Measurements from ENCODE around the gene ARHGEF38.

ARHGEF38 gene

DNA sequence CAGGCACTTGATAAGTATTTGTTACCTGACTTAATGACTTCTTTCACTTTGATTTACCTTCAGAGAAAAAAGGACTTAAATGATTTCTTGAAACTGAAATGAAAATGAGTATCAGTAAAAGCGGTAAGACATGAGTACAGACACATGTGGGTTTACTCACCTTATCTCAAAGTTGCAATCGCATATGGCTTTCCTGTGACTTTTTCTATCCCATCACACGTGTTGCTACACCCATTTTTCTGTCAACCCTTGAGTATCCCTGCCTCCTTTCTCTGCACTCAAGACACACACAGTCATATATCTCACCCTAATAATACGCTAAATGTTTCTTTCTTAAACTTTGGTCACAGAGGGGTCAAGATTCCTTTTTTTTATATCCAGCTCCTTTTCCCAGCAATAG lies 11.0 kb upstream of the ARHGEF38 start:
- 78 to 89% methylated on average over 2 to 4 of the region's 4 CpGs for WGBS, 2 experiments (ENCODE audit: insufficient coverage in 2 of 2)
- H3K27ac ChIP-seq (ENCODE audit: low read depth, low read length, severe bottlenecking), result no peak overlapping the region
- H3K9me3 ChIP-seq (ENCODE audit: control insufficient read depth, low read length), result no peaks in the 10 kb centered on the region
- H3K4me3 ChIP-seq (ENCODE audit: extremely low read depth, insufficient read depth, low read length, poor library complexity, severe bottlenecking), result no peak overlapping the region
- no peaks in the 10 kb centered on the region for H3K4me1 ChIP-seq (ENCODE audit: control insufficient read depth, insufficient read depth, low read length, poor library complexity, severe bottlenecking)
- H3K36me3 ChIP-seq (ENCODE audit: control insufficient read depth, insufficient read depth, low read length), result no peaks in the 10 kb centered on the region

DNA sequence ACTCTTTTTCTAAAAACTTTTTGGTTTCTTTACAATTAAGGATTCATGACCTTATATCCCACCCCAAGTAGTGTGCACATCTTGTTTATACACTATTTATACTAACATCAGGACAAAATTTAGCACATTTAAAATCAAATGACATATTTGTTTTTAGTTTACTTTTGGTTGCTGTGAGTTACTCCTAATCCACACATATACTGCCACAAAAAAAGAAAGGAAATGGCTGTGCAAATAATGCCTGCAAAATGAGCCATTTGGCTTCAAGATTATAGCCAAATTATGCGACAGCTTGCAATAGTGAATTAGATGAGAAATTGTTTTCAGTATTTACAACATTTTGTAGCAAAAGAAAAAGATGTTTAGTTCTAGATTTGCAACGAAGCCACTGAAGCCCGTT lies 10.4 kb upstream of the ARHGEF38 start:
- Histone ChIP-seq H3K27ac (ENCODE audit: low read depth, low read length, severe bottlenecking) (no peak overlapping the region), H3K4me3 (ENCODE audit: extremely low read depth, insufficient read depth, low read length, poor library complexity, severe bottlenecking) (no peak overlapping the region), H3K9me3 (ENCODE audit: control insufficient read depth, low read length) (no peaks in the 10 kb centered on the region), H3K36me3 (ENCODE audit: control insufficient read depth, insufficient read depth, low read length) (no peaks in the 10 kb centered on the region), H3K4me1 (ENCODE audit: control insufficient read depth, insufficient read depth, low read length, poor library complexity, severe bottlenecking) (no peaks in the 10 kb centered on the region)
- 100% methylated on average over 1 of the region's 3 CpGs; no CpG with 5 or more reads in 1 of the 2 experiments for WGBS, 2 experiments (ENCODE audit: insufficient coverage in 2 of 2)

DNA sequence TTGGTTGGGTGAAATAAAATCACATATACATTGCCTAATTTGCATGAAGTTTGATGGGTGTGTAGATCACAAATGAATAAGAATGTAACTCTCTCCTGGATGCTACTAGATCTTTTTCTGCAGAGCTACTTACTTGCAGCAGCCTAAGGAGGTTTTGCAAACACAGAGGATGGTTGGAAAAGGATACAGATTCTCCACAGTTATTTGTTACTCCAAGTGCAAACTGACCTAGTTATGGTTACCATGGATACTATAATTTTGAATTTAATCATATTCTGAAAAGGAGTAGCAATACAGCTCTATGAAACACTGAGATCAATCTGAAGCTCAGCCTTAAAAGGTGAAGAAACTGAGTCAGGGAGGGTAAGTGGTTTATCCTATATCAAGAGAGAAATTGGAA lies 9.1 kb upstream of the ARHGEF38 start:
- no peaks in the 10 kb centered on the region for H3K9me3 ChIP-seq (ENCODE audit: control insufficient read depth, low read length)
- peaks cover 1% of the 10 kb centered on the region for H3K4me1 ChIP-seq (ENCODE audit: control insufficient read depth, insufficient read depth, low read length, poor library complexity, severe bottlenecking)
- H3K27ac ChIP-seq (ENCODE audit: low read depth, low read length, severe bottlenecking), result no peak overlapping the region
- no peak overlapping the region for H3K4me3 ChIP-seq (ENCODE audit: extremely low read depth, insufficient read depth, low read length, poor library complexity, severe bottlenecking)
- H3K36me3 ChIP-seq (ENCODE audit: control insufficient read depth, insufficient read depth, low read length), result no peaks in the 10 kb centered on the region

DNA sequence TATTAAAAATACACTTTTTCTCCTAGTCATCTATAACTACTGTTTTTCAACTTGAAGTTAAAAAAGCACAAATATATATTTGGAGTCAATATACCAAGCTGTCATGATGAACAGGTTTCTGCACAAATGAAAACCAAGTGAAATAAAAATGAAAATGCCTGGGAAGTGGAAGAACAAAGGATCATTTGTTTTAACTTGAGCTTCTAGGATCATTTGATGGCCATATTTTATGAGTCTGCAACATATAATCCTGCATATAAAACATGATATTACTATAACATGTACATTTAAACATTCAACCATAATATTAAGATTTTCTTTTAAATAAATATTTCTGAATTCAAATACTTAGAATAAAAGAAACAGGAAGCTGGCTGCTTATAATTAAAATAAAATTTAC lies 8.5 kb upstream of the ARHGEF38 start:
- Histone ChIP-seq H3K4me1 (ENCODE audit: control insufficient read depth, insufficient read depth, low read length, poor library complexity, severe bottlenecking) (peaks cover 7% of the 10 kb centered on the region), H3K27ac (ENCODE audit: low read depth, low read length, severe bottlenecking) (no peak overlapping the region), H3K4me3 (ENCODE audit: extremely low read depth, insufficient read depth, low read length, poor library complexity, severe bottlenecking) (no peak overlapping the region)

DNA sequence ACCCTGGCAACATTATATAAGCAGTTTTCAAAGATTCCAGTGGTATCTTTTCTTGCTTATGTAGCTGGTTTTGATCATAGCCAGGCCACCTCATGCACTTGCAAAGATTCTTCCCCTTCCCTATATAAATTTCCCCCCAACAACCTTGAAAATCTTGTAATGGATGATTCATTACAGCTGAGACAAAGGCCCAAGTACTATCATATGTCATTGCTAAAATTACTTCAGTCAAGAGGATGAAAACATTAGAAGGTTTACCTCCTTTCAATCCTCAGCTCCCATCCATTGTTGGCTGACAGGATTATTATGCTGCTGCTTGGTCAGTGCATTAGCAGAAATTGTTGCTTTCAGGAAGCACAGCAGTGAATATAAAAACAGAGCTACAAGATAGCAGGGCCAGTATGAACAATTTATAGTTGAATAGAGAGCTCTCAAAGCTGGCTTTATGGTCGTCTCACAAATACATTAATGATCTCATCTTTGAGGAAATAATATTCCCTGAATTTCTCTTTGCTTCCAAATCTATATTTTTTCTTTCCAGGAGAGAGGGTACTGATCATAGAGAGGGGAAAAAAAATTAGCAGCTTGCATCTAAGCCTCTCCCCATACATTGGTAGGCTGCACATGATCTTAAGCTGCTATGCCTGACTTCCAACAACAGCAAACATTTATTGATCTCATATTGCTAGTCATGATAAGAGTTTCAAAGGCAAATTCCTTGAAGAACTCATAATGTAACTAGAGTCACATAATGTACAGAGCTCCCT lies 7.7 kb upstream of the ARHGEF38 start:
- Histone ChIP-seq H3K36me3 (ENCODE audit: control insufficient read depth, insufficient read depth, low read length) (no peaks in the 10 kb centered on the region), H3K4me1 (ENCODE audit: control insufficient read depth, insufficient read depth, low read length, poor library complexity, severe bottlenecking) (peaks cover 9% of the 10 kb centered on the region), H3K27ac (ENCODE audit: low read depth, low read length, severe bottlenecking) (no peak overlapping the region), H3K9me3 (ENCODE audit: control insufficient read depth, low read length) (no peaks in the 10 kb centered on the region), H3K4me3 (ENCODE audit: extremely low read depth, insufficient read depth, low read length, poor library complexity, severe bottlenecking) (no peak overlapping the region)
- WGBS, 2 experiments (ENCODE audit: insufficient coverage in 2 of 2), result no CpG with 5 or more reads among the region's 1 CpG

More for the DNA sequence above, 8.5 kb upstream of the ARHGEF38 start:
- H3K36me3 ChIP-seq (ENCODE audit: control insufficient read depth, insufficient read depth, low read length), result no peaks in the 10 kb centered on the region
- H3K9me3 ChIP-seq (ENCODE audit: control insufficient read depth, low read length), result no peaks in the 10 kb centered on the region

DNA sequence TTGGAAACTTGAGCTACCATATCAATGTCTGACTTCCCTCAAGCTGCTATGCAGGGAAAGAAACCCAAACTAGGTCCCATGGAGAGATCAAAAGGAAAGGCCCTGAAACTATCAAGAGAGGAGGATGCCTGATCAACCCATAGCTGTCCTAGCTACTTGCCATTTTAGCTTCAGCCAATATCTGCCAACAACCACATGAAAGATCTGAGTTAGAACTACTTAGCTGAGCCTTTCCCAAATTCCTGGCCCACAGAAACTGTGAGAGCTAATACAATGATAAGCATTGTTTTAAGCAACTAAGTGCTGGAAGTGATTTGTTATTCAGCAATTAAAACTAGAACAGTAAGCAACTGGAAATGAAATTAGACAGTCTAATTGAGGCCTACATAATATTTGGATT lies 6.3 kb upstream of the ARHGEF38 start:
- H3K4me1 ChIP-seq (ENCODE audit: control insufficient read depth, insufficient read depth, low read length, poor library complexity, severe bottlenecking), result peaks cover 9% of the 10 kb centered on the region
- H3K36me3 ChIP-seq (ENCODE audit: control insufficient read depth, insufficient read depth, low read length), result no peaks in the 10 kb centered on the region
- H3K27ac ChIP-seq (ENCODE audit: low read depth, low read length, severe bottlenecking), result no peak overlapping the region
- no peaks in the 10 kb centered on the region for H3K9me3 ChIP-seq (ENCODE audit: control insufficient read depth, low read length)
- H3K4me3 ChIP-seq (ENCODE audit: extremely low read depth, insufficient read depth, low read length, poor library complexity, severe bottlenecking), result no peak overlapping the region

DNA sequence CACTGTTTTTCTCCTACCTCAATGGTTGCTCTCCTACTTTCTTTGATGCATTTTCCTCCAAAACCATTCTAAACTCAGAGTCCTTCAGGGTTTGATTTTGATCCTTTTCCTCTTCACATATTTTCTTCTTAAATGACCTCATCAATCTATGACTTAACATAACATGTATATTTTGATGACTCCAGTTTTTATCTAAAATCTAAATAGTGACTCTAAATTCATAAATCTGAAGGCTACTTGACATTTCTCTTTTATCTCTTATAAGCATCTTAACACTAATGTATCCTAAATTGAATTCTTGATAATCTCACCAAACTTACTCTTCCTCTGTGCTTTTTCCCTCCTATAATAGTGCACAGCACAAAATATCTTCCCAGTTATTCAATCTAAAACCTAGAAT lies 4.7 kb upstream of the ARHGEF38 start:
- Histone ChIP-seq H3K4me3 (ENCODE audit: extremely low read depth, insufficient read depth, low read length, poor library complexity, severe bottlenecking) (no peak overlapping the region), H3K27ac (ENCODE audit: low read depth, low read length, severe bottlenecking) (no peak overlapping the region), H3K36me3 (ENCODE audit: control insufficient read depth, insufficient read depth, low read length) (no peaks in the 10 kb centered on the region), H3K4me1 (ENCODE audit: control insufficient read depth, insufficient read depth, low read length, poor library complexity, severe bottlenecking) (peaks cover 9% of the 10 kb centered on the region), H3K9me3 (ENCODE audit: control insufficient read depth, low read length) (no peaks in the 10 kb centered on the region)

DNA sequence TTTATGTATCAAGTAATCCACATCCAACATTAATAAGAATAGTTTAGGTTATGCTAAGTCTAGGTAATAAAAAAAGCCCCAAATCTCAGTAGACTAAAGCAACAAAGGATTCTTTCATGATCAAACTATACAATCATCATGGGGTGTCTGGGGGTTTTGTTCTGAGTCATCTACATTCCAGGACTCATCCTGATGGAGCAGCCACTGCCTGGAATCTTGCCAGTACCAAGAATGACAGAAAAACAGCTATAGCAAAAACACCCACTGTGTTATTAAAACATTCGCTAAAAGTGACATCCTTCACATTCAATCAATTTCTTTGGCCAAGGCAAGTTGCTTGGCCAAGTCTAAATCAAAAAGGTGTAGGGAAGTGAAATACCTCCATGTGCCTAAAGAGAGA lies 3.9 kb upstream of the ARHGEF38 start:
- no peak overlapping the region for H3K27ac ChIP-seq (ENCODE audit: low read depth, low read length, severe bottlenecking)
- no peaks in the 10 kb centered on the region for H3K9me3 ChIP-seq (ENCODE audit: control insufficient read depth, low read length)
- WGBS, 2 experiments (ENCODE audit: insufficient coverage in 2 of 2), result no CpG with 5 or more reads among the region's 1 CpG
- no peak overlapping the region for H3K4me3 ChIP-seq (ENCODE audit: extremely low read depth, insufficient read depth, low read length, poor library complexity, severe bottlenecking)
- H3K4me1 ChIP-seq (ENCODE audit: control insufficient read depth, insufficient read depth, low read length, poor library complexity, severe bottlenecking), result peaks cover 9% of the 10 kb centered on the region
- H3K36me3 ChIP-seq (ENCODE audit: control insufficient read depth, insufficient read depth, low read length), result no peaks in the 10 kb centered on the region

DNA sequence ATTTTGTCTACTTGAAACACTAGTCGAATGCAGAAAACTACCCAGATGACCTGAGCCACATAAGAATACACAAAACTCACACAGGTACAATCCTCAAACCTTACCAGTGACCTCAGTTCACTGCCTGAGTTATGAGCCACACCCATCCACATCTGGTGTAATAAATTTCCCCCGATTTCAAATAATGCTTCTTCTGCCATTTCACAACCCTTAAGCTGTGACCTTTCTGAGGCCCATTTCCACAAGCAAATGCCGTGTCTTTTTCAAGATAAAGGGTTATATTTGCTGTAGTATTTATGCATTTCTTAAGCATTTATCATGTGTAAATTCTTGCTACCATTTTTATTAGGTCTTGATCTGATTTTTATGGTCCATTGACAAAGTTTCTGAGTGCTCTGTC lies 1.8 kb upstream of the ARHGEF38 start:
- peaks cover 9% of the 10 kb centered on the region for H3K4me1 ChIP-seq (ENCODE audit: control insufficient read depth, insufficient read depth, low read length, poor library complexity, severe bottlenecking)
- H3K9me3 ChIP-seq (ENCODE audit: control insufficient read depth, low read length), result no peaks in the 10 kb centered on the region
- no CpG with 5 or more reads among the region's 3 CpGs for WGBS, 2 experiments (ENCODE audit: insufficient coverage in 2 of 2)
- no peak overlapping the region for H3K4me3 ChIP-seq (ENCODE audit: extremely low read depth, insufficient read depth, low read length, poor library complexity, severe bottlenecking)
- no peak overlapping the region for H3K27ac ChIP-seq (ENCODE audit: low read depth, low read length, severe bottlenecking)
- no peaks in the 10 kb centered on the region for H3K36me3 ChIP-seq (ENCODE audit: control insufficient read depth, insufficient read depth, low read length)

DNA sequence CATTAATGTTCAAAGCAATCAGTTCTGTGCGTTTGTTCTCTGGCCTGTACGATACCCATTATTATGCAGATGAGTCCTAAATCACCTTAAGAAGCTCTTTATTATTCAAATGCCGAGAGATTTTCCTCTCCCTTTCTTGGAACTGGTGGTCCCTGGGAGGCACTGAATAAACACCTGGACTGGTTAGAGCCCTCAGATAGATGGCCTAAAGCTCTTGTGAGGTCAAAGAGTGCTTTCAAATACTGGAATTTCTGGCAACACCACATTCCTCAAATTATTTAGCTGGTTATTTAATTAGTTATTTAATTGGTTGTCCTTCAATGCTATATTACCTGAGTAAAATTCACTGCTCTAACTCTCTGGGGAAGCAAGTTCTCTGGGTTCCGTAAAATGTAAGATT lies 3.0 kb downstream of the ARHGEF38 start:
- H3K36me3 ChIP-seq (ENCODE audit: control insufficient read depth, insufficient read depth, low read length), result no peaks in the 10 kb centered on the region
- H3K4me1 ChIP-seq (ENCODE audit: control insufficient read depth, insufficient read depth, low read length, poor library complexity, severe bottlenecking), result no peaks in the 10 kb centered on the region
- WGBS, 2 experiments (ENCODE audit: insufficient coverage in 2 of 2), result 7% methylated on average over 3 of the region's 4 CpGs; no CpG with 5 or more reads in 1 of the 2 experiments
- no peaks in the 10 kb centered on the region for H3K9me3 ChIP-seq (ENCODE audit: control insufficient read depth, low read length)
- no peak overlapping the region for H3K27ac ChIP-seq (ENCODE audit: low read depth, low read length, severe bottlenecking)
- H3K4me3 ChIP-seq (ENCODE audit: extremely low read depth, insufficient read depth, low read length, poor library complexity, severe bottlenecking), result no peak overlapping the region

DNA sequence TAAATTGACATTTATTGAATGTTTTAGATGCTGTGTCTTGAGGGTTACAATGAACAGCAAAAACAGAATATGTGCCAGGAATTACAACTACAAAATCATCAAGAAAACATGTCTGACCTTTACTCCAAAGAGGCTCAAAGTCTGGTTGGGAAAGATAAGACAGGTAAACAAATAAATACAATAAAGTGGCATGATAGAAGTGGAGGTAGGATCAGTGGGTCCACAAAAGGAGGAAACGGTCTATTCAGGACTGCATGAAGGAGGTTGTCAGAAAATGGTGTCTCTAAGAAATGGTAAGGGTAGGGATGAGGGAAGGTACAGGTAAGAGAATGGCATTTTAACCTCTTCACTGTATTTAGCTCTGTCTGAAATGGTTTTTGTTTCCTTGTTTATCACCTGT lies 3.8 kb downstream of the ARHGEF38 start:
- Histone ChIP-seq H3K9me3 (ENCODE audit: control insufficient read depth, low read length) (no peaks in the 10 kb centered on the region), H3K27ac (ENCODE audit: low read depth, low read length, severe bottlenecking) (no peak overlapping the region), H3K36me3 (ENCODE audit: control insufficient read depth, insufficient read depth, low read length) (no peaks in the 10 kb centered on the region), H3K4me3 (ENCODE audit: extremely low read depth, insufficient read depth, low read length, poor library complexity, severe bottlenecking) (no peak overlapping the region), H3K4me1 (ENCODE audit: control insufficient read depth, insufficient read depth, low read length, poor library complexity, severe bottlenecking) (no peaks in the 10 kb centered on the region)
- 50 to 63% methylated on average over 1 of the region's 1 CpG for WGBS, 2 experiments (ENCODE audit: insufficient coverage in 2 of 2)
